HS-27A (cell line): ENCODE results near the gene KIAA0930.
"Not testable (repeated sequence)": the region's sequence is repeated elsewhere in the genome, so short reads cannot be mapped to it uniquely, and the experiment has no call there.

Experiments used
- DNase-seq: peaks from one replicate; pipeline ENCODE4 v3.0.0-alpha.2; 2012; ENCODE audit warnings: low read depth, missing footprints

KIAA0930 gene

GRCh38 chr22:45240810-45241631 is at the start of gene KIAA0930:
KIAA0930 (minus strand) TSS chr22:45240894; CDS start chr22:45240703, 191 bp downstream.
- no peak for DNase-seq

GRCh38 chr22:45286854-45287551 is 46.3 kb upstream of the KIAA0930 start:
- no peak for DNase-seq

GRCh38 chr22:45285263-45286058 is 44.8 kb upstream of the KIAA0930 start:
- DNase-seq, result no peak

- no peak for DNase-seq
Observed at GRCh38 chr22:45284705-45285262, 44.1 kb upstream of the KIAA0930 start, which contains the start of gene UPK3A. UPK3A (plus strand) TSS chr22:45284949; CDS start chr22:45285014, 65 bp downstream.

GRCh38 chr22:45281010-45281409 is 40.3 kb upstream of the KIAA0930 start:
- DNase-seq, result no peak

- no peak for DNase-seq
Observed at GRCh38 chr22:45280587-45280980, 39.9 kb upstream of the KIAA0930 start.

GRCh38 chr22:45278125-45278524 is 37.4 kb upstream of the KIAA0930 start:
- DNase-seq, result no peak

- DNase-seq, result not testable (repeated sequence)
Observed at GRCh38 chr22:45277720-45278119, 37.0 kb upstream of the KIAA0930 start.

- no peak for DNase-seq
Observed at GRCh38 chr22:45276507-45277105, 35.9 kb upstream of the KIAA0930 start.

- DNase-seq, result no peak
Observed at GRCh38 chr22:45273452-45274075, 32.9 kb upstream of the KIAA0930 start.

GRCh38 chr22:45272498-45272897 is 31.8 kb upstream of the KIAA0930 start:
- DNase-seq, result no peak

- DNase-seq, result no peak
Observed at GRCh38 chr22:45271667-45272201, 31.0 kb upstream of the KIAA0930 start.

GRCh38 chr22:45270095-45271020 is 29.7 kb upstream of the KIAA0930 start:
- DNase-seq, result no peak

GRCh38 chr22:45268958-45269844 is 28.5 kb upstream of the KIAA0930 start:
- no peak for DNase-seq

GRCh38 chr22:45268167-45268957 is 27.7 kb upstream of the KIAA0930 start:
- no peak for DNase-seq

- no peak for DNase-seq
Observed at GRCh38 chr22:45265535-45265934, 24.8 kb upstream of the KIAA0930 start.

GRCh38 chr22:45263463-45264269 is 23.0 kb upstream of the KIAA0930 start:
- no peak for DNase-seq
